Ramos (cell line): ENCODE measurements around the gene RSPO1.

Source experiments
- in situ Hi-C: fragments of 300-500 bp; cut with MboI; formaldehyde crosslinking; loops from one replicate; pipeline ENCODE4 v1.14.3; 2022; ENCODE audit warnings: low sequenced_read_pairs; ENCODE audit not compliant: unreplicated experiment

RSPO1 gene

DNA sequence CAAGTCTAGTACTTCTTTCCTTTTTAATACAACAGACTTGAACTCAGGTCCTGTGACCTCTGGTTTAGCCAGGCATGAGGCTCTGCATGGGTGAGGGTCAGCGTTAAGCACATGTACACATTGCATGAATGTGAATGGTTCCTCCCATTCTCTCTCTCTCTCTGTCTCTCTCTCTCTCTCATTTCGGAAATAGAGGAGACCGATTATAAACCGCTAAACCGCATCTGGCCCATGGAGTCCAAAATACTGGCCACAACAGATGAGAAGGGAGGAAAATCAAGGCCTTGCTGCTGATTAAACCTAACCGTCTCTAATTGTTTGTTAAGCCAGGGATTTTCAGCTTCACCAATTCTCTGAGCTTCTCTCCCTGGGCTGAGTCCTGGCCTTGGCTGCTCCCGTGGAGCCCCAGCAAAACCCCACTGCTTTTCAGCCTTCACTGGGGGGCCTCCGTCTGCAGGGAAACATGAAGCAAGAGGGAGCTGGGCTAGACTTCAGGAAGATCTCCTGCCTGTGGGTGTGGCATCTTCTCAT lies 6.6 kb downstream of the RSPO1 start:
- in situ Hi-C loops, result no loop called here

- in situ Hi-C loops, result no loop called here
Measured at GRCh38 chr1:37622131-37622530, 12.6 kb downstream of the RSPO1 start.

DNA sequence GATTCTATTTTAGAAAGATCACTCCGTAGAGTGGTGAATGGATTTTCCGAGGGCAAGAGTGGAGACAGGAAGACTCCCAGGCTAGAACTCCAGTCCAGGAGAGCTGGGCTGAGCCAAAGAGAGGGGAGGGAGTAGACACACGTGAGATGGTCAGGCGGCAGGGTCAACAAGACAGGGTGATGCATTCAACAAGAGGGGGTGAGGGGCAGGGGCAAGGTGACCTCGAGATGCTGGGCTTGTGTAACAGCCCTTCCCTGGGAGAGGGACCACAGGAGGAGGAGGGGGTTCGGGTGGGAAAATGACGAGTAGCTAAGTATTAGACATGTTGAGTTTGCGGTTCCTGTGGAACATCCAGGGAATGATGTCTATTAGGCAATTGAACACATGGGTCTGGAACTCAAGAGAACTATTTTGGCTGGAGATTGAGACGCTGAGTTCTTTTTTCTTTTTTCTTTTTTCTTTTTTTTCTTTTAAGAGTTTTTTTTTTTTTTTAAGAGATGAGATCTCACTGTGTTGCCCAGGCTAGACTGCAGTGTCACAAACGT lies 13.3 kb downstream of the RSPO1 start:
- in situ Hi-C loops, result no loop called here

DNA sequence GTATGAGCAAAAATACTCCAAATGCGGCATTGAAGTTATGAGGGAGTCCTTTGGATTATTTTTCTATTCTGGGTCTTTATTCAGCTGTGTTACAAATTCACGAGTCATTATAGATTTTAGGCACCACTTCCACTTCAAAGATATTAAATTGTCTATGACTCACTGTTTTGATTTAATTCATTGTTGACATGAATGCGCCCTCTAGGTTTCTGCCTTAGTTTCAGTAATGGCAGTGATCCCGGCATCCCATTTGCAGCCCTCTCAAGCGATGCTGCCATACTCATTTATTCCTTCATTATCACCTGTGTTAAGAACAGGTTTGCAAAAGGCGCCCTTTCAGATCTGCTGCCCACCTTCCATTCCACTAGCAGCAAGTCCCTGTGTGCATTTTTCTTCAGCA lies 14.0 kb downstream of the RSPO1 start:
- in situ Hi-C loops, result no loop called here

DNA sequence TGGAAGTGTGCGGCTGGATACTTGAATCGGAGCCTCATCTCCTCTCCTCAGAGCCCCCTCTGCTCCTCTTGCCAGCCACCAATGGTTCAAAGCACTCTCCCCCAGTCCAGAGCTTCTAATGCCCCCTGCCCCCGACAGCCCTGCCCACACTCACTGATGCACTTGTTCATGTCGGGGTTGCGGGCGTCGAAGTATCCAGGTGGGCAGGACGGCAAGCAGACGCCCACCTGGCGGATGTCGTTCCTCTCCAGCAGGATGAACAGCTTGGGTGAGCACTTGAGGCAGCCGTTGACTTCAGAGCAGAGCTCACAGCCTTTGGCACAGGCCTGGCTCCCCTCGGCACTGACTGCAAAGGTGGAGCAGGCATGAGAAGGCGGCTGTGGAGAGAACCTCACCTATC lies 18.4 kb downstream of the RSPO1 start:
- in situ Hi-C loops, result no loop called here

DNA sequence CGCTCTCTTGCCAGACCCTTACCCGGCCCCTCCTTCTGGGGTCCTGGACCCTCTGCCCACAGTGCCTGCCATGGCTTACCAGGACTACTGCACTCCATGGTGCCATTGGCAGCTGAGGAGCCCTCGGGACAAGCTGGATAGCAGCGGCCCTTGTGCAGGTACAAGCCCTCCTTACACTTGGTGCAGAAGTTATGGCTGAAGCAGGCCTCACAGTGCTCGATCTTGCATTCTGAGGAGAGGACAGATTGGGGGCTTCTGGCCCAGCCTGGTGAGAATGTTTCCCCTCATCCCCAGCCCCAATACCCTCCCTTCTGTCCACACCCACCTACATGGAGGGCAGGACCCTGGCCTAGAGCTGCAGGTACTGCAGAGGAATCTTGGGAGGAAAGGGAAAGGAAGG lies 20.6 kb downstream of the RSPO1 start:
- in situ Hi-C loops, result no loop called here

DNA sequence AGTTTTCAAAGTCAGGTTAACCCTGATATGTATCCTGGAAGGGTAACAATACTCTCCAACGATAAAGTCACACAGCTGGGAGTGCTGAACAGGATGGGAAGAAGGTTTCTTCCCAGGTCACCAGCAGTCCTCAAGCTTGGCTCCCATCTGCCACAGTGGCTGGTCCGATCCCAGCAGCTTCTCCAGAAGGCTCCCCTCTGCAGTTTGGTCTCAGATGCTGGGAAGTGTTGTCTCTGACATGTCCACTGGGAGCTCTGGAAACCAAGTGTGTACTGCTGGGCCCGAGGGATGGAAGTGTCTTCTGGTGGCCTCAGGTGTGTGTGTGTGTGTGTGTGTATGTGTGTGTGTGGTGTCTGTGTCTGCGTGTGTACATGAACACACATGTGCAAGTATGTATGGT lies 22.5 kb downstream of the RSPO1 start:
- in situ Hi-C loops, result no loop called here

- in situ Hi-C loops, result no loop called here
Measured at GRCh38 chr1:37609994-37610393, 24.7 kb downstream of the RSPO1 start.

DNA sequence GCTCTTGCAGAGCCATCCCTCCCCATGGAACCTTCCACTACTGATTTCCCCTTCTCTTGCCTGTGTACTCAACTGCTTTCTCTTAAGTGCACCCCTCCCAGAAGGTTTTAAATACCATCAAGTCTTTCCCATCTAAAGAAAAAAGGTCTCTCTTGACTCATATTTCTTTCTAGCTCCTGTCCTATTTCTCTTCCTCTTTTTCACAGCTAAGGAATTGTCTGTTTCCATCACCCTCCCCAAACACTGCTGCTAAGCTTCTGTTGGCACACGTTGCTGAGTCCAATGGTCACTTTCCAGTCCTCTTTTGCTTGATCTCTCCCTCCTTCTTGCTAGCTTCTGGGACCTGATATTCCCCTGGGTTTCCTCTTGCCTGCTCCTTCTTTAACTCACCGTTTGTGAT lies 25.7 kb downstream of the RSPO1 start:
- in situ Hi-C loops, result no loop called here

DNA sequence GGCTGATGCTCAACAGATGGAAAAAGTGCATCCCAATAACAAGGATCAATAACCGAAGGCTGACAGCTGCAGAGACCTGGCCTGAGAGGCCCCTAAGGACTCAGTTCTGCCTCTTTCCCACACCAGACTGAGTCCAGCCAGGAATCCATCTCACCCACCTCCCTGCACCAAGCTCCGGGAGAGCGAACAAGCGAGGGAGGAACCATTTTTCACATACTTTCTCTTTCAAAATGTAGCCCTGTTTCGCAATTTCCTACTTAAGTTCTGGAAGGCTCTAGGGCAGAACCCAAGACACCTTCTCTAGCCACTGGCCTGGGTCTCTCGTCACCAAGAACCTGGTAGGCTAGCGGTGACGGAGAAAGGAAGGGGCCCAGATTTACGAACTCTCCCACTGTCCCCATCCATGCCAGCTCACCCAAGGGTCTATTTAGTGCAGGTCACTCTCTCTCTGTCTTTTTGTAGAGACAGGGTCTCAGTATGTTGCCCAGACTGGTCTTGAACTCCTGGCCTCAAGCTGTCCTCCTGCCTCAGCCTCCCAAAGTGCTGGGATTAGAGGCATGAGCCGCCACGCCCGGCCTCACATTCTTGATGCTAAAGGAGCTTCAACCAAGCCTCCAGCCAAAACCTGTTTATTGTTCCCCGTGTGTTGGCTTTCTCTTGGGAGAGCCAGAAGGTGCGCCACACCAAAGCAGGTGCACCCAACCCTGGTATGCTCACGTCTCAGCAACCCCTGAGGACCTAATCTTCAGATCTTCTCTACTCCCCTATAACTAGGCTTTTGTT lies 28.0 kb downstream of the RSPO1 start:
- in situ Hi-C loops, result no loop called here

DNA sequence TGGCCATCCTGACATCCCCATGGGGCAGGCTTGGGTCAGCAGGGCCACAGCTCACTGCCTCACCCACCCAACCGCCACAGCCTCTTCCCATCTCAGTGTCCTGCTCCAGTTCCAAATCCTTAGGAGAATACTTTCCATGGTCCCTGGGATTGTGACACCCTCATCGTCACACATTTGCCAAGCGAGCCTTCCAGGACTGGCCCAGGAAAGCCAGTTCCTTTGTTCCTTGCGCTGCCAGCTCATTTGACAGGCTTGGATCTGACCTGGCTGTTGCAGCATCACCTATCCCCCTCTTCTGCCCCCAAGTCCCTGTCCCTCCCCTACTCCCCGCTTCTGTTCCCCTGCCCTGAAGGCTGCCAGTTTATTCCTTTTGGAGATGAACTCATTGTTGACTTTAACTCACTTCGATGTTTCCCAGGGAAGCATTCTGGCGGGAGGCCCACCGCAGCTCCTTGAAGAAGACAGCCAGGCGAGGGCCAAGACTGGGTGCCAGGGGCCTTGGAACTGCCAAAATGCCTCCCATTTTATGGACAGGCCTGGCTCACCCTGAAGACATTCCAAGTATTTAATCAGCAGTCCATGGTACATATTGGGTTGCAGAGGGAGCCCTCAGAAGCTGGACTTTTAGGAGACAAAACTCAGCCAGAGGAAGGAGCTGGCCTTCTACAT lies 28.8 kb downstream of the RSPO1 start:
- in situ Hi-C loops, result no loop called here

DNA sequence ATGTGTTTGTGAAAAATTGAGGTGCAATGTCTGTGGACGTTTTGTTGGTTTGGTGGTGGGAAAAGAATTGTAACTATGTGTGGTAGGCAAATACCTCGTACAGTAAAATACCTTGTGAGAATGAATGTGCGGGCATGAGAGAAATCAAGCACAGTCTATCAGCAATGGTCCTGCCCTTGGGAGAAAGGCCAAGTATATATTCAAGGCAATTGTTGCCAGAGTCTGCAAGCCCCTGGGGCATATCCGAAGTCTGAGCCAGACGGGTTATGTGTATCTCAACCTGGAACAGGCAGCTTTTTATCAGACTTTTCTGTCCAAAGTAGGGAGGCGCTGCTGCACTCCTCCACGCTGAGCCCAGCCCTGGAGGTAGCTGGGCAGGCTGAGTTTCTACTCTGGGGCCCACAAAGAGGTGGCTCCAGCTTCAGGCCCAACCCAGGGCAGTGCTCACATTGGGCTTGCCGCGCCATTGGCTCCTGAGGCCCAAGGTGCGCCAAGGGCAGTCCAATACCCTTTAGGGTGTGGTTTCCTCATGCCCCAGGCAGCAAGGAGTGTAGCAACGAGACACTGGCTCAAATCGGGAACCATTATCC lies 29.5 kb downstream of the RSPO1 start:
- in situ Hi-C loops, result no loop called here

DNA sequence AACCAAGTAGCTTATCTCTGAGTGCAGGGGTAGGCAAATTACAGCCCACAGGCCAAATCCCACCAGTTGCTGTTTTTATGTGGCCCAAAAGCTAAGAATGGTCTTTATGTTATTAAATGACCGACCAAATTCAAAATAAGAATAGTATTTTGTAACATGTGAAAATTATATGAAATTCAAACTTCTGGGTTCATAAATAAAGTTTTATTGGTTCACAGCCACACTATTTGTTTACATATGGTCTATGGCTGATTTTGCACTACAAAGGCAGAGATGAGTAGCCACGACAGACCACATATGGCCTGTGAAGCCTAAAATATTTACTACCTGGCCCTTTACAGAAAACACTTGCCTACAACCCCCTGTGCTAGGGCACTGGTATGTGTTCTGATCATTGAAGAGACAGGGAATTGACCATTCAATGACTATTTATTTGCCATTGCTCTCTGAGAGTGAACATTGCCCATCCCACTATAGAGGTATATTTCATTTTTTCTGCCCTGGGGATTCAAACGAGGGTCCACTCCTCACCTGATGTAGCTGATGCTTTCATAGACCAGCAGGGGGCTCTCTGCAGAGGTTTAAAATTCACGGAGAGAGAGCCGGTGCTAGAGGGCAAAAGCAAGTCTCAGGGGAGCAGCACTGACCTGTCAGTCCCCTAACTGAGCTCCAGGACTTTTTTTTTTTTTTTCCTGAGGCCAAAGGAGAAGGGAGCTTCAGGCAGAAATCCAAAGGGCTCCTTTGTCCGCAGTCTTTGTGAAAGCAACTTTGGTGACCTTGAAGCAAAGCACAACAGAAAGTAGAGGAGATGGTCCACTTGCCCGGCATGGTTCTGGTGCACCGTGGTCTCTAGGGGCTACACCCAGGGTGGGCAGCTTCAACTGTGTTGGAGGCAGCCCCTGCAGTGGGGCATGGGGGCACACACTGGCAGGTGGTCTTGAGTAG lies 31.7 kb downstream of the RSPO1 start:
- in situ Hi-C loops, result loop anchor here (5.0 kb wide), 1 partner anchor 74 kb away; no protein-coding TSS in a partner anchor

- in situ Hi-C loops, result loop anchor here (5.0 kb wide), 1 partner anchor 76 kb away; no protein-coding TSS in a partner anchor
Measured at GRCh38 chr1:37601441-37601840, 33.3 kb downstream of the RSPO1 start.

DNA sequence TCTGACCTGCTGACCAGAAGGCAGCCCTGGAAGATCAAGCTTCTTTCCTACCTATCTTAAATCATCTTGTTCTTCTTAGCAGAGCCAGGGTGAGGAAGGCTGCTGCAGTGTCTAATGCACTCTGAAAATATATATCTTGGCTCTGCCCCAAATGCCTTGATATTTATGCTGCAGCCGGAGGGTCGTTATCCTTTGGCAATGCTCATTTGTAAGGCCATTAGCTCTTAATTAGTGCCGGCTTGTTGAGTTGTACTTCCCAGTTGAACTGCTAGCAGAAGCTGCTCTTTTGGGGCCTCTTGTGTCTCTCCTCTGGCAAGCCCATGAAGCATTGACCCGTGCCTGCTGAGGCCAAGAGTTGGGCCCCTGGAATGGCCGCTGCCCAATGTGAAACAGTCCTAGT lies 34.8 kb downstream of the RSPO1 start:
- in situ Hi-C loops, result loop anchor here (5.0 to 10.0 kb wide), 2 partner anchors 77 to 395 kb away; partner anchors contain the start of gene SF3A3

- in situ Hi-C loops, result loop anchor here (10.0 kb wide), 1 partner anchor 399 kb away; the partner anchor contains the start of gene SF3A3
Measured at GRCh38 chr1:37596182-37596667, 38.5 kb downstream of the RSPO1 start.

DNA sequence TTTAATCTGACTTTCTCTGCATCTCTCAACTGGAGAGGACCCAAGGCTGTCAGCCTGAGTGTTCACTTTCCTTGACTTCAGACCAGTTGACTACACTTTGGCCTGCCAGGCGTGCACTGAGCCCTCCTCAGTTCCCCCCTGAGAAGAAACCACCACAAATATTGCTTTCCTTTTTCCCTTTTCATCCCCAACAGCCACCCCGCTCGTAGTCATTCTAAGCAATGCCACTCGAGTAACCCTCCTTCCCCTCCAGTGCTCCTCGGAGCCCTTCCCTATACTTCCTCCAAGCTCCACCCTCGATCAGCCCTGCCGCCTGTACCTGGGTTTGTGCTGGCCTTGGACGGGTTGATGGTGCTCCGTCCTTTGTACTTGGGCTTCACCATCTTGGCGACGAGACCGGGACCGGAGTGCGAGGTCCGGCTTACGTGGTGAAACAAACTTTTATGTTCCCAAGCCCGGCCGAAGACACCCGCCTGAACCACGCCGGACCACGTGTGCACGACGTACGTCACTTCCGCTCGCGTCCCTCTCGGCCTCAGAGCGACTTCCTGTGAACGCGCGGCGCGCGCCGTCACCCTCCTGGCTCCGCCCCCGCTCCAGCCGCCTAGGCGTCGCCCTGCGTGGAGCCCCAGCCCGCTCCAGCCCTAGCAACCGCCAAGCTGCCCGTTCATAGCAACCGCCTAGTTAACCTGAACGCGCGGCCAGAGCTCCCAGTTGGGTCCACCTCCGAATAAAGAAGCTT lies 39.1 kb downstream of the RSPO1 start, which contains the start of gene GNL2:
TSS of gene GNL2 (minus strand) at position 498 of the 742 bp plus-strand sequence. CDS start at position 383, 115 bp downstream.
- in situ Hi-C loops, result loop anchor here (10.0 kb wide), 1 partner anchor 399 kb away; the partner anchor contains the start of gene SF3A3

DNA sequence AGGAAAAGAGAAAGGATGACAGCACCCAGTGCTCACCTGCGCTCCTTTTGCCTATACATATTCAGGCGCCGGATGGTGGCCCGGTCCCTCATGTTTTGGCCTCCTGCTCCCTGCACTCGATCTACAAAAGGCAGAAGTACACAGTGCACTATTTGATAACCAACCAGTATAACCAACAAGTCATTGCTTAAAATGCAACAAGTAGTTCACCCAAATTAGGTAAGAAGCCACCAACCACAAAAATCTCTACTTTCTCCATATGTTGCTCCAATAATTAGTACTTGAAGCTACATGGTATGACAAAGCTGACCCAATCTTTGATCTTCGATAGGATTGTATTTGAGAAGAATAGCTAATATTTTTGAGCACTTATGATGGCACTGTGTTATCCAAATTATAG lies 41.0 kb downstream of the RSPO1 start:
- in situ Hi-C loops, result loop anchor here (10.0 kb wide), 1 partner anchor 401 kb away; the partner anchor contains the start of gene SF3A3
